H54 (cell line): ENCODE measurements around the gene MAGEA4.

Experiments used
- DNase-seq: peaks from one replicate; pipeline ENCODE4 v3.0.0; 2011; ENCODE audit warnings: low spot score, mixed read lengths; ENCODE audit not compliant: insufficient read length
- FAIRE-seq: peaks from 3 replicates; lab custom pipeline; 2011; peaks lifted over from hg19 to GRCh38; lab: Jason Lieb, UNC
- POLR2A ChIP-seq: IDR thresholded peaks from 2 replicates; pipeline ENCODE4 v1.6.1; 2011; ENCODE audit warnings: low read depth, mild to moderate bottlenecking, low read length

The MAGEA4 gene

GRCh38 chrX:151970027-151970426 lies 57.3 kb downstream of the MAGEA4 start:
- no peak for TF ChIP-seq POLR2A
- no peak for DNase-seq
- FAIRE-seq = no peak

- DNase-seq (peak; percentile 55), FAIRE-seq (no peak)
- no peak for TF ChIP-seq POLR2A
Observed at GRCh38 chrX:151970661-151971060, 58.0 kb downstream of the MAGEA4 start.

- no peak for TF ChIP-seq POLR2A
- FAIRE-seq = no peak
- DNase-seq = no peak
Observed at GRCh38 chrX:151973060-151973661, 60.5 kb downstream of the MAGEA4 start.

GRCh38 chrX:151973851-151974335 lies 61.2 kb downstream of the MAGEA4 start:
- no peak for TF ChIP-seq POLR2A
- no peak for FAIRE-seq

More at GRCh38 chrX:151973851-151974335, 61.2 kb downstream of the MAGEA4 start:
- DNase-seq = peak; percentile 23
